Measurements from ENCODE around the gene WFS1. TPM values are rescaled to one million over a fixed set of nuclear protein-coding genes. Genes with fewer than 3 reads are reported as not detected.

Gene WFS1
- total and polyA plus RNA-seq, 2 of the 8 experiments (the other 6 are each of a cell fraction or from before 2014, with no cell fraction given), result 29.1 to 43.1 TPM

DNA sequence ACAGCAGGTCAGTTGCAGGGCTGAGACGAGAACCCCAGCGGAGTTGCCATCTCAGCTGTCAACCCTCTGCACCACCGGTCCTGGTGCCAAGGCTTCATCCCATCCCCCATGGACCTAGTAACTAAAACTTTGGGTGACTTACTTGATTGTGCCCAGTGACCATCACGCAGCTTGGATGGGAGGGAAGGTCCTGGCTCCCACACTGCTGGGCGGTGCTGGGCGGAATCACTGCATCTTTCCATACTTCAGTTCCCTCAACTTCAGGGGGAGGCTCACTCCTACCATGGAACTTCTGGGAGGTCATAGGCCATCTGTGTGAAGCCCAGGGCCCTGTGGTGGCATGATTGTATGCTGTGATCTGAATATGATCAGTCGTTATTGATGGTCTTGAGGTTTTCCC is 43.1 kb upstream of the WFS1 start (continued):
- TF ChIP-seq KDM5A (IDR thresholded peaks at IDR 0.05; ENCODE audit: low read length) (no peak), SAP30 (IDR thresholded peaks at IDR 0.05; ENCODE audit: insufficient read depth, insufficient replicate concordance, low read length) (no peak), CREB1 (IDR thresholded peaks at IDR 0.05) (no peak), TEAD4 (IDR thresholded peaks at IDR 0.05; ENCODE audit: low read depth, low read length) (no peak), SRF (IDR thresholded peaks at IDR 0.05; ENCODE audit: low read depth, low read length) (no peak), EGR1 (IDR thresholded peaks at IDR 0.05; ENCODE audit: borderline replicate concordance, low read depth, low read length) (no peak)
